ENCODE data around the gene GADD45G. TPM values are rescaled to one million over a fixed set of nuclear protein-coding genes. Genes with fewer than 3 reads are reported as not detected.

The GADD45G gene
- polyA plus RNA-seq, 1 of the 3 experiments (the other 2 are of a cell fraction): 1.3 TPM

GRCh38 chr9:89586311-89586710 lies 18.5 kb upstream of the GADD45G start:
- 55% methylated on average over 1 of the region's 1 CpG for WGBS (ENCODE audit: low lambda C conversion rate)
- Histone ChIP-seq H3K27ac (ENCODE audit: low read depth in 2 of 2, low read length in 1 of 2) (no peak overlapping the region), H3K36me3 (replicated peaks in 1 of 2; ENCODE audit: control insufficient read depth in 1 of 2, insufficient read depth in 2 of 2, low read length in 1 of 2) (no peaks in the 10 kb centered on the region), H3K4me3 (ENCODE audit: low read depth in 2 of 2, low read length in 1 of 2) (no peak overlapping the region), H3K27me3 (ENCODE audit: insufficient read depth) (no peaks in the 10 kb centered on the region; the same call in 1 of the 2 replicates), H3K79me2 (ENCODE audit: insufficient read depth) (no peaks in the 10 kb centered on the region), H2AFZ (ENCODE audit: low read depth) (no peak overlapping the region), H3K4me2 (no peak overlapping the region), H3K9me3 (no peaks in the 10 kb centered on the region), H3F3A (replicated peaks; ENCODE audit: insufficient read depth) (no peaks in the 10 kb centered on the region), H3K4me1 (ENCODE audit: control insufficient read depth in 1 of 2, insufficient read depth in 2 of 2, low read depth in 1 of 2, low read length in 1 of 2) (no peaks in the 10 kb centered on the region), H4K20me1 (ENCODE audit: insufficient read depth) (no peaks in the 10 kb centered on the region), H3K9ac (no peak overlapping the region), H3K9me2 (no peaks in the 10 kb centered on the region)
- ChIA-PET POLR2A (no interaction called here), CTCF (interaction anchor here (1.8 to 3.3 kb wide), 2 partner anchors 9 to 12 kb away, joined by 7 to 20 read pairs; no protein-coding TSS in a partner anchor)
- no peak for TF ChIP-seq SMC3 (IDR thresholded peaks at IDR 0.05; ENCODE audit: low read depth, low read length)
- no peak for TF ChIP-seq CTCF (IDR thresholded peaks at IDR 0.05)
- no peak for DNase-seq

DNA sequence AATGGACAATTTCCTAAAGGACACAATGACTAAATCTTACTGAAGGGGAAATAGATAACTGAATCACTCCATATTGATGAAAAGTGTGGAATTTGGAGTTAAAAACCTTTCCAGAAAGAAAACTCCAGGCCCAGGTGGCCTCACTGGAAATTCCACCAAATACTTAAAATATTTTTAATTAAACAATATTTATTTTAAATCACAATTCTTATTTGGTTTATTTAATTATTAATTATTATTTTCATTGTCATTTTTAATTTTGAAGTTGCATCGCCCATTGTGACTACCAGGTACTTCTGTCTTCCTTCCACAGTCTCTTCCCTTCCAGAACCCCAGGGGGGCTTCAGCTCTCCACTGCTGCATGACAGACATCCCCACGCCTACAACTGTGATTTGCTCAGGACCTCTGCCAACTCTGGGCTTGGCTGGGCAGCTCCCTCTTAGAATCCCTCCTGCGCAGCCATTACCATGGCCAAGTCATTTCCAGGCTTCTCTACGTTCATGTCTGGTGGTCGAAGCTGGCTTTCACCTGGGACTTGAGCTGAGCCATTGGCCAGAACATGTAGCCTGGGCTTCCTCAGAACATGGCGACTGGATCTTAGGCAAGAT lies 16.4 kb upstream of the GADD45G start:
- Histone ChIP-seq H3K27ac (ENCODE audit: low read depth in 2 of 2, low read length in 1 of 2) (no peak overlapping the region), H3F3A (replicated peaks; ENCODE audit: insufficient read depth) (no peaks in the 10 kb centered on the region), H3K4me1 (ENCODE audit: control insufficient read depth in 1 of 2, insufficient read depth in 2 of 2, low read depth in 1 of 2, low read length in 1 of 2) (no peaks in the 10 kb centered on the region), H3K9me2 (no peaks in the 10 kb centered on the region), H3K36me3 (replicated peaks in 1 of 2; ENCODE audit: control insufficient read depth in 1 of 2, insufficient read depth in 2 of 2, low read length in 1 of 2) (no peaks in the 10 kb centered on the region), H3K79me2 (ENCODE audit: insufficient read depth) (no peaks in the 10 kb centered on the region), H3K4me2 (no peak overlapping the region), H2AFZ (ENCODE audit: low read depth) (no peak overlapping the region), H3K9me3 (no peaks in the 10 kb centered on the region), H3K4me3 (ENCODE audit: low read depth in 2 of 2, low read length in 1 of 2) (no peak overlapping the region), H3K27me3 (ENCODE audit: insufficient read depth) (peaks cover 6% of the 10 kb centered on the region; the same call in 1 of the 2 replicates), H3K9ac (no peak overlapping the region), H4K20me1 (ENCODE audit: insufficient read depth) (no peaks in the 10 kb centered on the region)
- DNase-seq: no peak
- ChIA-PET POLR2A (no interaction called here), CTCF (interaction anchor here (2.8 kb wide), 1 partner anchor 10 kb away, joined by 14 read pairs; no protein-coding TSS in a partner anchor)
- no peak for TF ChIP-seq NFIC (IDR thresholded peaks at IDR 0.05; ENCODE audit: borderline replicate concordance)
- TF ChIP-seq, protein P1, sequence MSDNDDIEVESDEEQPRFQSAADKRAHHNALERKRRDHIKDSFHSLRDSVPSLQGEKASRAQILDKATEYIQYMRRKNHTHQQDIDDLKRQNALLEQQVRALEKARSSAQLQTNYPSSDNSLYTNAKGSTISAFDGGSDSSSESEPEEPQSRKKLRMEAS (IDR thresholded peaks at IDR 0.05; ENCODE audit: low read depth): no peak
- TF ChIP-seq USF2 (IDR thresholded peaks at IDR 0.05; ENCODE audit: borderline replicate concordance, low read depth, low read length): no peak
- TF ChIP-seq RFX5 (IDR thresholded peaks at IDR 0.05; ENCODE audit: low read length): no peak
- TF ChIP-seq SMC3 (IDR thresholded peaks at IDR 0.05; ENCODE audit: low read depth, low read length): no peak
- no peak for TF ChIP-seq MEF2A (IDR thresholded peaks at IDR 0.05; ENCODE audit: borderline replicate concordance, low read depth)
- no peak for TF ChIP-seq GABPA (IDR thresholded peaks at IDR 0.05; ENCODE audit: low read depth)
- no peak for TF ChIP-seq TCF12 (IDR thresholded peaks at IDR 0.05)
- no peak for TF ChIP-seq RCOR1 (IDR thresholded peaks at IDR 0.05; ENCODE audit: low read length)
- TF ChIP-seq EP300 (IDR thresholded peaks at IDR 0.05; ENCODE audit: borderline replicate concordance in 1 of 2, low read depth in 1 of 2, low read length in 1 of 2): no peak
- TF ChIP-seq FOXM1 (IDR thresholded peaks at IDR 0.05; ENCODE audit: low read depth): no peak
- no peak for TF ChIP-seq GATA2 (CRISPR knock-in tag; IDR thresholded peaks at IDR 0.05)
- no peak for TF ChIP-seq RAD21 (IDR thresholded peaks at IDR 0.05; ENCODE audit: low read length)
- TF ChIP-seq FOSL2 (IDR thresholded peaks at IDR 0.05; ENCODE audit: borderline replicate concordance, low read depth): no peak
- no peak for TF ChIP-seq SIN3A (IDR thresholded peaks at IDR 0.05; ENCODE audit: borderline replicate concordance, low read depth, low read length)
- TF ChIP-seq PBX3 (IDR thresholded peaks at IDR 0.05): no peak
- 47% methylated on average over 5 of the region's 6 CpGs for WGBS (ENCODE audit: low lambda C conversion rate)
